ENCODE data around the gene NPR3. TPM values are rescaled to one million over a fixed set of nuclear protein-coding genes. Genes with fewer than 3 reads are reported as not detected.

The NPR3 gene
- polyA plus RNA-seq, 1 experiment: 4.4 TPM

- DNase-seq (ENCODE audit: low read depth, low spot score): no peak
- POLR2A ChIA-PET: interaction anchor here (0.7 kb wide), 1 partner anchor 1788 kb away, joined by 5 read pairs; no protein-coding TSS in a partner anchor
- no peak overlapping the region for H3K27ac ChIP-seq (ENCODE audit: low read depth, low read length)
- CTCF ChIA-PET: no interaction called here
- H3K27me3 ChIP-seq (ENCODE audit: control insufficient read depth, insufficient read depth, low read length): peaks cover 8% of the 10 kb centered on the region
- no peaks in the 10 kb centered on the region; the same call in 1 of the 2 replicates for H3K9me3 ChIP-seq (ENCODE audit: control insufficient read depth, insufficient read depth, low read length)
- no peak for TF ChIP-seq CTCF (IDR thresholded peaks at IDR 0.05; ENCODE audit: low read depth, low read length)
- no peak overlapping the region for H3K4me3 ChIP-seq (ENCODE audit: low read depth, low read length)
Measured at GRCh38 chr5:32714836-32715235, 3.7 kb downstream of the NPR3 start.

- no peak for DNase-seq (ENCODE audit: low read depth, low spot score)
- H3K4me3 ChIP-seq (ENCODE audit: low read depth, low read length): no peak overlapping the region
- no peaks in the 10 kb centered on the region for H3K27me3 ChIP-seq (ENCODE audit: control insufficient read depth, insufficient read depth, low read length)
- H3K27ac ChIP-seq (ENCODE audit: low read depth, low read length): no peak overlapping the region
- no peaks in the 10 kb centered on the region for H3K9me3 ChIP-seq (ENCODE audit: control insufficient read depth, insufficient read depth, low read length)
- no peak for TF ChIP-seq CTCF (IDR thresholded peaks at IDR 0.05; ENCODE audit: low read depth, low read length)
- CTCF ChIA-PET: interaction anchor here (0.6 to 1.8 kb wide), 2 partner anchors 14 to 196 kb away, joined by 3 to 4 read pairs; no protein-coding TSS in a partner anchor
- POLR2A ChIA-PET: no interaction called here
Measured at GRCh38 chr5:32720300-32720699, 9.2 kb downstream of the NPR3 start.

- CTCF ChIA-PET: interaction anchor here (0.5 kb wide), 1 partner anchor 15 kb away, joined by 8 read pairs; no protein-coding TSS in a partner anchor
- Histone ChIP-seq H3K4me3 (ENCODE audit: low read depth, low read length) (no peak overlapping the region), H3K27me3 (ENCODE audit: control insufficient read depth, insufficient read depth, low read length) (no peaks in the 10 kb centered on the region), H3K27ac (ENCODE audit: low read depth, low read length) (no peak overlapping the region), H3K9me3 (ENCODE audit: control insufficient read depth, insufficient read depth, low read length) (no peaks in the 10 kb centered on the region)
- TF ChIP-seq CTCF (IDR thresholded peaks at IDR 0.05; ENCODE audit: low read depth, low read length): no peak
- POLR2A ChIA-PET: no interaction called here
- no peak for DNase-seq (ENCODE audit: low read depth, low spot score)
Measured at GRCh38 chr5:32721626-32722025, 10.5 kb downstream of the NPR3 start.

DNA sequence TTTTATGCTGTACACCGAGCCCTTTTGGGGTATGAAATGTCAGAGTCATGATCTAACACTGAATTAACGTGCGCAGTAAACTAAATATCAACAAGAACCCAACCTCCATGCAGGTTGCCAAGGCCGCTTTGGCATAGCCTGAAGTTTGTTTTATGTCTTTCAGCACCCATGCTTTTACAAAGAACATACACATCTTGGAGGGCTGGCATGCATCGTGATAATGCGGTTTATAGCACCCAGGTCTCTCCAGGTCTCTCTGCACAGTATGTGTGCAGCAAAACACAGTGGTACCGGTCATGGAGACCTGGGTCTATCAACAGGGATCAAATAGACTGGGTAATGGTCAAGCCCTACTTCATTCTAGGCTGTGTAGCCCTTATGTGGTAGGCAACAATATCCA is 11.8 kb downstream of the NPR3 start:
- Histone ChIP-seq H3K27ac (ENCODE audit: low read depth, low read length) (no peak overlapping the region), H3K27me3 (ENCODE audit: control insufficient read depth, insufficient read depth, low read length) (no peaks in the 10 kb centered on the region), H3K9me3 (ENCODE audit: control insufficient read depth, insufficient read depth, low read length) (no peaks in the 10 kb centered on the region), H3K4me3 (ENCODE audit: low read depth, low read length) (no peak overlapping the region)
- POLR2A ChIA-PET: no interaction called here
- CTCF ChIA-PET: no interaction called here
- DNase-seq (ENCODE audit: low read depth, low spot score): no peak
- TF ChIP-seq CTCF (IDR thresholded peaks at IDR 0.05; ENCODE audit: low read depth, low read length): no peak

- no peak for DNase-seq (ENCODE audit: low read depth, low spot score)
- no peak for TF ChIP-seq CTCF (IDR thresholded peaks at IDR 0.05; ENCODE audit: low read depth, low read length)
- CTCF ChIA-PET: no interaction called here
Measured at GRCh38 chr5:32724526-32724925, 13.4 kb downstream of the NPR3 start.

More at GRCh38 chr5:32724526-32724925, 13.4 kb downstream of the NPR3 start:
- Histone ChIP-seq H3K9me3 (ENCODE audit: control insufficient read depth, insufficient read depth, low read length) (no peaks in the 10 kb centered on the region), H3K27me3 (ENCODE audit: control insufficient read depth, insufficient read depth, low read length) (no peaks in the 10 kb centered on the region), H3K4me3 (ENCODE audit: low read depth, low read length) (no peak overlapping the region), H3K27ac (ENCODE audit: low read depth, low read length) (no peak overlapping the region)
- POLR2A ChIA-PET: no interaction called here
